ENCODE measurements around the gene SPPL3. TPM values are rescaled to one million over a fixed set of nuclear protein-coding genes. Genes with fewer than 3 reads are reported as not detected.
"Not testable (repeated sequence)": the region's sequence is repeated elsewhere in the genome, so short reads cannot be mapped to it uniquely, and the experiment has no call there.

SPPL3 gene
- polyA plus RNA-seq, 12 donors, result 21.9 to 72.7 (median 58.4) TPM; not detected in 1

DNA sequence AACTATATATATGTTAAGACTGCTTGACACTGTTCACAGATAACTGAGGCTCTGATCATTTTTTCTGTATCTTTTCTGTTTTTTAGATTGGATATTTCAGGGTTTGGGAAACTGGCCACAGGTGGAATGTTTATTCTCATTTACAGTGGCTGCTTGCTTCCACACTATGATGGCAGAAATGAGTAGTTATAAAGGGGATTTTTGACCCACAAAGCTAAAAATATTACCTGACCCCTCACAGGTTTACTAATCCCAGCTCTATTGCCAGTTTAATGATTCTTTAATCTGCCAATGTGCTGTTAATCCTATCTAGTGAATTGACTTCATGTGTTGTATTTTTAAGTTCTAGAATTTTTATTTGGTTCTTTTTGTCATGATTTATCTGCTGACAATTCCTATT lies 148.9 kb downstream of the SPPL3 start:
- no peak for DNase-seq

DNA sequence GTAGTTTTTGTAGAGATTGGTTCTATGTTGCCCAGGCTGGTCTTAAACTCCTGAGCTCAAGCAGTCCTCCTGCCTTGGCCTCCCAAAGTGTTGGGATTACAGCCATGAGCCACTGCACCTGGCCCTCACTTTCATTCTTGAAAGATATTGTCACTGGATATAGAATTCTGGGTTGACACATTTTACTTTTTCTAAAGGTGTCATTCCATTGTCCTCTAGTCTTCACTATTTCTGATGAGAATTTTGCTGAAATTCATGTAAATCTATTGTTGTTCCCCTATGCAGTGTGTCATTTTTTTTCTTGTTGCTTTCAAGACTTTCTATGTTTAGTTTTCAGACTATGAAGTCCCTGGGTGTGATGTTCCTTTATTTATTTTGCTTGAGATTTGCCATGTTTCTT lies 149.4 kb downstream of the SPPL3 start:
- DNase-seq, result no peak

DNA sequence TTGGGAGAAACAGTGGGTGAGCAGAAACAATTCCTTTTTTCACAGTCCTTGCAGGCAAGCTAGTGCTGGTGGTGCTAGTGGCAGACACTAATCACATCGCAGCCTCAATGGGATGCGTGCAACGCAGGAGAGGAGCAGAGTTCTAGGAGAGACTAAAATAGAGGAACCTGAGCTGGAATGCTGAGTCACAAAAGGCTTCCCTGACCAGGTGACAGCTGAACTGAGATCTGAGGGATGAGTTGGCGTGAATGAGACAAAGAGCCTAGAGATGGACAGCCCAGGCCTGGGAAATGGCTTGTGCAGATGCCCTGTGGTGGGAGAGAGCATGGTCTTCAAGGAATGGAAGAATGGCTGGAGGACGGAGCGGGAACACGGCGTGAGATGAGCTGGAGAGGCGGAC lies 152.8 kb downstream of the SPPL3 start:
- no peak for DNase-seq

DNA sequence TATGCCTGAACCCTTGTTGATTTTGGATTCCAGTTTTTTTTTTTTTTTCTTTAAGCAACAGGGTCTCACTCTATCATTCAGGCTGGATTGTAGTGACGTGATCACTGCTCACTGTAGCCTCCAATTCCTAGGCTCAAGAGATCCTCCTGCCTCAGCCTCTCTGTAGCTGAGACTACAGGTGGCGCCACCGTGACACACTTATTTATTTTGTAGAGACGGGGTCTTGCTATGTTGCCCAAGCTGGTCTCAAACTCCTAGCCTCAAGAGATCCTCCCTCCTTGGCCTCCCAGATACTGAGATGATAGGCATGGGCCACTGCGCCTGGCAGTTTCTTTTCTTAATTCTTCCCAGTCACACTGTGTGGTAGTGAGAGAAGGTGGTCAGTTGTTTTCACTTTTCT lies 153.4 kb downstream of the SPPL3 start:
- no peak for DNase-seq

DNA sequence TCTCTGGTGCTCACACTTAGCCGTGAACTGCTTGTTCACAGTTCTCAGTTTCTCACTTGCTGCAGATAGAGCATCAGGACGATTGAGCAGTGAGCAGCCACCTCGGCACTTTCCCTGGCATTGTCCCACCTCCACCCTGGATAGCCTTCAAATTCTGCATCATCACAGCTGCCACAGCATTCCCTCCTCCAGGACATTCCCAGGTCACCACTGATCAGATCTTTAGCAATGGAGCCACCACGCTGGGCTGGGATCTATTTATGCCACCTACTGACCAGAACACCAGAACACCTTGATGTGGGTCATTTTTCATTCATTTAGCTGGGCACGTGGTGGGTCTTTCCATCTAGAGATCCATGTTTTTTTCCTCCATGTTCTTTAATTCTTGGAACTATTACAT lies 154.9 kb downstream of the SPPL3 start:
- DNase-seq, result no peak

DNA sequence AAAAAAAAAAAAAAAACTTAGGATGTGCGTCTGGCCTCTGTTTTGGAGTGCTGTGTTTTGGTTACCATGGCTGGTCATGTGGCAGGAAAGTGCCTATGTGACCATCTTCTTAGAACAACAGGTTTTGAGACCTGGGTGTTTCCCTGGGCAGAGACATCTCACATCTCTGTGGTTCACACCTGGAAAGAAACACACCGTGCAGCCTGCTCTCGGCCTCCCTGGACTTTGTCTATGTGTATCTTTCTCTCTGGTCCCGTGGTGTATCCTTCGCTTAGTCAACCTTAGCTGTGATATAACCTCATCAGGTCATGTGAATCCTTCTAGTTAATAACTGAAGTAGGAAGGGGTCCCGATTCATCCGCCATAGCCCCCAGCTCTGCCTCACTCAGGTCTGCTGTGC lies 155.9 kb downstream of the SPPL3 start:
- DNase-seq, result no peak

DNA sequence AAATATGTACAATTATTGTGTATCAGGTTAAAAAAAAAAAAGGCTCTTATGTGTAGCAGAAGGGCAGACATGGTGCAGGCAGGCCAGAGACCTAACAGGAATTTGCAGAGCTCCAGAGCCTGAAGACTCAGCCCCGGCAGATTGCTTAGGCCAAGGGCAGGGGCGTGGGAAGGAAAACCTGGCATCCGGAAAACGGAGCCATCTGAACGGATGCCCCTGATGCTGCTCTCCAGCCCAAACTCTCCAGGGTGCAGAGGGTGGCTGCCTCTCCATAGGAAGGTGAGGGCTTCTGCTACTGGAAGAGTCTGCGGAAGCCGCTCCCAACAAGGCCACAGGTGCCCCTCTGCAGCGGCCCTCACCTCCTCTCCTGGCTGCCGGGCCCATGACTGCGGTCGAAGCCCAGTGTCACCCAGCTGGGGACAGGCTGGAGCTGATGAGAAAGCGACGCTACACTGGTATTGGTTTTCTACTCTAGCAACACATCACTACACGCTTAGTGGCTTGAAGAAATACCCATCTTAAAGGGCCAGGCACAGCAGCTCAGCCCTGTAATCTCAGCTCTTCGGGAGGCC lies 159.2 kb downstream of the SPPL3 start:
- DNase-seq, result no peak

DNA sequence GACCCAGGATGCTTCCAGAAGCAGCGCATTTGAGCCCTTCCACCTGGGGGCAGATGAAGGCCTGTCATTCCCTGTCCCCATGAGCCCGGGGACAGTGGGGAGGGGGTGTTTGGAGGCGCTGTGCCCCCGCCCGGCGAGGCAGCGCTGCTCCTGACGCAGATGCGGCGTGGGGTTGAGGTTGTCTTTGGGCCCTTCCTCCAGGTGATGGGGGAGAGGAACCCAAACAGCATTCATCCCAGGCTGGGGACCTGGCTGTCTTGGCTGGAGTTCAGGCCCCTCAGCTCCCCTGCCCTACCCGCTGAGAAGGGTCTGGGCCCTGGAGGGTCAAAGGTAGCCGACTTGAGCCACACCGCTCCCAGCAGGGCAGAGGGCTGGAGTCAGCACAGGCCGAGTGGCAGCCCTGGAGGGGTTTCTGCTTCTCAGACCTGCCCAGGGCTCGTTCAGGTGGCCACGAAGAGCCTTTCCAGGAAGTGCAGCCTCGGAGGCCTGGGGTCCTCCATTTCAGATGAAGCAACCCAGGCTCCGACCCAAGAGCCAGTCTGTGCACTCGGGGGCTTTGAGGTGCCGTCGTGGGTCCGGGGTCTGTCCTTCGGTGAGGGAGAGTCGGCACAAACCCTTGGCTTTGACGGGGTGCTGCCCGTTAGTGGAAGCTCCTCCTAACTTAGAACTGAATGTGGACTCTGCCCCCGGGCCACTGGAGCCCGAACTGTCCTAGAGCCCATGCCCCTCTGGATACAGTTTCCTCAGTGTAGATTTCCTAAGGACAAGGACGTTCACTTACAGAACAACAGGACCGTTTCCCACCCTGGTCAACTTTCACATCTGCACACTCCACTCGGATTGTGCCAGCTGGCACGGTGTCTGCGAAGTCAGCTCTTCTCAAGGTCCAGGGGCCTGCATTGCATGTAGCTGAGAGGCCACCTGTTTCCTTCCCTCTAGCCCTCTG lies 162.4 kb downstream of the SPPL3 start:
- DNase-seq, result peak; percentile 81

DNA sequence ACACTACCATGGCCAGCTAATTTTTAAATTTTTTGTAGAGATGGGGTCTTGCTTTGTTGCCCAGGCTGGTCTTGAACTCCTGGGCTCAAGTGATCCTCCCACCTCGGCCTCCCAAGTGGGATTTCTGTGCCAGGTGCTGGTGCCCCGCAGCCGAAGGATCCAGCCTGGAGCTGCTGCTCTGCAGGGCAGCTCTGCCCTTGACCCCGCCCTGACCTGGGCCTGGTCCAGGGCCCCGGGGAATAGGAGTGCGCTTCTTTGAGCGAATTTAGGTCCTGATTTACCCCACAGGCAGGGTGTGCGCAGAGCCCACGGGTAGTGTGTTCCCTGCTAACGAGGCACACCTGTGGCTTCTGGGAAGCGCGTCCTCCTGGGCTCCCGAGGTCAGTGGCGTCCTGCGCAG lies 163.3 kb downstream of the SPPL3 start:
- DNase-seq, result no peak

DNA sequence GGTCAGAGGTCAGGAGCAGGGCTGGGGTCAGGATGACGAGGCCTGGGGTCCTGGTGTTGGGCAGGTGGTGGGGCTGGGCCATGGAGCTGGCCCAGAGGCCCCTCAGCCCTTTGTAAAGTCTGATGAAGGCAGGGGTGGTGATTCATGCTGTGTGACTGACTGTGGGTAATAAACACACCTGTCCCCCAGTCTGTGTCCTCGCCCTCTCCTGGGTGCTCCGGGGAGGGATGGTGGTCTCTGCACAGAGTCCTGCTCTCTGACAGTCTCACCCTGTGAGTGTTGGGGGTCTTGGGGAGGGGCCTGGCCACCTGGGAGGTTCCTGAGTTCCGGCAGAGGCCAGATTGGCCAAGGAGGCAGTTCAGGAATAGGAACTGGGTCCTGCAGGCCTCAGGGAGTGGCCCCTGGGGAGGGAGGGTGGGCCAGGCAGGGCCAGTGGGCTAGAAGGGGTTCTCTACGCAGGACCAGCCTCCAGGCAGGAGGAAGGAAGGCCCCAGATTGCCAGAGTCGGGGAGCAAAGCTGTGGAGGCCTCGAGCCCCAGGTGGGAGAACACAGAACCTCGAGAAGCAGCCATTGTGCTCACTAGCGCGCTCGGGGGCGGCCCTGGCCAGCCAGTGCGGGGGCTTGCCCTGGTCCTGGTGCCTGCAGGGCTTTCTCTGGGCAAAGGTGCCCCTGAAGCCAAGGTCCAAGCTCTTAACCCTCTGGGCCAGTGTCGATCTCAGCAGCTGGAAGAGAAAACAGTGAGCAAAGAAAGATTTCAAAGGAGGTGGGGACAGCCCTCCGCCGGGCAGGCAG lies 164.1 kb downstream of the SPPL3 start:
- DNase-seq, result no peak

DNA sequence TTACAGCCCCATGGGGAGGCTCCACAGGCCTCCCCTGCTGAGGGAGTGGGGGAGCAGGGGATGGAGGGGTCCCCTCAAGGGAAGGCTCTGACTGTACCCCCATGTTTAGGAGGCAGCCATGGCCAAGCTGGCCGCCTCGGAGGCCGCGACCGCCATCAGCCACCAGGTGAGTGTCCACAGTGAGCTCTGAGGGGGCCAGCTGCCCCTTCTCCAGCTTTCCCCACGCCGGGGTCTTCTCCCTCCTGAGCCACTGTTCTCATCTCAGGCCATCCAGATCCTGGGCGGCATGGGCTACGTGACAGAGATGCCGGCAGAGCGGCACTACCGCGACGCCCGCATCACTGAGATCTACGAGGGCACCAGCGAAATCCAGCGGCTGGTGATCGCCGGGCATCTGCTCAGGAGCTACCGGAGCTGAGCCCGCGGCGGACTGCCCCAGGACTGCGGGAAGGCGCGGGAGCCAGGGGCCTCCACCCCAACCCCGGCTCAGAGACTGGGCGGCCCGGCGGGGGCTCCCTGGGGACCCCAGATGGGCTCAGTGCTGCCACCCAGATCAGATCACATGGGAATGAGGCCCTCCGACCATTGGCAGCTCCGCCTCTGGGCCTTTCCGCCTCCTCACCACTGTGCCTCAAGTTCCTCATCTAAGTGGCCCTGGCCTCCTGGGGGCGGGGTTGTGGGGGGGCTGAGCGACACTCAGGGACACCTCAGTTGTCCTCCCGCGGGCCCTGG lies 165.0 kb downstream of the SPPL3 start:
- no peak for DNase-seq

DNA sequence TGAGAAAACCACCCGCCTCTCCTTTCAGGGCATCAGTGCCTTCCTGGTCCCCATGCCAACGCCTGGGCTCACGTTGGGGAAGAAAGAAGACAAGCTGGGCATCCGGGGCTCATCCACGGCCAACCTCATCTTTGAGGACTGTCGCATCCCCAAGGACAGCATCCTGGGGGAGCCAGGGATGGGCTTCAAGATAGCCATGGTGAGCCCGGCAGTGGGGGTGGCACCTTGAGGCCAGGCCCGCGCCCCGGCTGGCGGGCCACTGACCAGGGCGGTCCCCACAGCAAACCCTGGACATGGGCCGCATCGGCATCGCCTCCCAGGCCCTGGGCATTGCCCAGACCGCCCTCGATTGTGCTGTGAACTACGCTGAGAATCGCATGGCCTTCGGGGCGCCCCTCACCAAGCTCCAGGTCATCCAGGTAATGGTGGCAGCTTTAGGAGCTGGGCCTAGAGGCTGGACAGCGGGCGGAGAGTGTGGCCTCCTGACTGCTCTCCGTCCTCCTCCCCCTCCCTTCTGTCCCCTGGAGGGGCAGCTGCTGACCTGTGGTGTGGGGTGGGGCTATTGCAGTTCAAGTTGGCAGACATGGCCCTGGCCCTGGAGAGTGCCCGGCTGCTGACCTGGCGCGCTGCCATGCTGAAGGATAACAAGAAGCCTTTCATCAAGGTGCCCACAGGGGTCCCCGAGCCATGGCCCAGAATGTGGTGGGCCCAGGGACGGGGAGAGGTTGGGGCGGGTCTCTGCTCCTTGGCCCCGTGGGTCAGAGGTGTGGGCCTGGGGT lies 165.7 kb downstream of the SPPL3 start:
- DNase-seq, result no peak

DNA sequence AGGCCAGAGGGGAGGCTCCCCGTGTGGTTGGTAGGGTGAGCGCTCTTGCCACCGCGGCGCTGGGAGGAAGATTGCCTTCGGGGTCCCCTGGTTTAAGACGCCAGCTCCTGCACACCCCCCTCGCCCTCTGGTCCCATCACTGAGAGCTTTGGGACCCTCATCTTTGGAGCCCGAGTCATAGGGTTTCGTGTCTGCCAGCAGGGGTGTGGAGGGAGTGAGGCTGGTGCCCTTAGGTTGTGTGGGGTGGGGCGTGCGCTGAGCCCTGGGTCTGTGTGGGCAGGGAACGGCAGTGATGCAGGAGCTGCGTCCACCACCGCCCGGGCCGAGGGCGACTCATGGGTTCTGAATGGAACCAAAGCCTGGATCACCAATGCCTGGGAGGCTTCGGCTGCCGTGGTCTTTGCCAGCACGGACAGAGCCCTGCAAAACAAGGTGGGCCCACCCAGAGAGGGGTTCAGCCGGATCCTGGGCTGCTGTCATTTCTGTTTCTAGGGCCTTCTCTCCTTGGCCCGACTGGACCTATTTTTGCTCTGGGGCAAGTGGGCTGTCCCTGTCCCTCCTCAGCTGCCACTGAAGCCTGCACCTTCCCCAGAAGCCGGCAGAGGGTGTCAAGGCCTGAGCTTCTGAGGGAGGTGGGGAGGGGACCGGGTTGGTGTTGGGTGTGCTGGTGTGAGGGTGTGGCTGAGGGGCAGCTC lies 166.5 kb downstream of the SPPL3 start:
- DNase-seq, result no peak

DNA sequence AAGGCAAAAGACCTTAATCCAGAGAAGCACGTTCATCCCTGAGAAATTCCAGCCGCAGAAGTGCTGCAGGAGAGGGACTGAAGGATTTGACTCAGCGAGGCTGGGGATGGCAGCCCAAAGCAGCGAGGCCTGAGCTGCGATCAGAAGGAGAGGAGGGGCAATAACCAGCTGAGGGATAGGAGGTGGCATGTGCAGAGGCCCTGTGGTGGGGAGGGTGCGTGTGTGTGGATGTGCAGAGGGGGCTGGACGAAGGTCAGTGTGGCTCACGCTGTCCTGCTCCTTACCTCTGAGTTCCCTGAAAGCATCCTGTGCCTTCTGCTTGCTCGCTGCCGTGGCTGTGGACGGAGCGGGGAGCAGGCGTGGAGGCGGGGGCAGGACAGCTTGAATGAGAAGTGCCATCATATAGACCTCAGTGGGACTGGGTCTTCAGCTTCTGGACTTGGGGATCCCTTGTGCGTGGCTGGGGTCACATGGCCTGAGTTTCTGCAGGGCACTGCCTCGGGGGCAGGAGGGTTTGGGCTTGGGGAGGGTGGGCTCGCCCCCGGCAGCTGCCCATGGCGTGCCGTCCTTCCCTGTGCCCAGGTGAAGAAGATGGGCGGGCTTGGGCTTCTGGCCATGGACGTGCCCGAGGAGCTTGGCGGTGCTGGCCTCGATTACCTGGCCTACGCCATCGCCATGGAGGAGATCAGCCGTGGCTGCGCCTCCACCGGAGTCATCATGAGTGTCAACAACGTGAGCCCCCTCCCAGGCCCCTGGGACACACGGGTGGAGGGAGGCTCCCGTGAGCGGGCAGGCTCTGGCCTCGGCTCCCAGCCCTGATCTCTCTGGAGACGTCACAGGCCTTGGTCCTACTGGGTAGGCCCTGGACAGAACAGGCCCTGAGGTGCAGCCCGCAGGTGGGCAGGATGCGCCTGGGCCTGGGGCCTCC lies 167.5 kb downstream of the SPPL3 start:
- no peak for DNase-seq

DNA sequence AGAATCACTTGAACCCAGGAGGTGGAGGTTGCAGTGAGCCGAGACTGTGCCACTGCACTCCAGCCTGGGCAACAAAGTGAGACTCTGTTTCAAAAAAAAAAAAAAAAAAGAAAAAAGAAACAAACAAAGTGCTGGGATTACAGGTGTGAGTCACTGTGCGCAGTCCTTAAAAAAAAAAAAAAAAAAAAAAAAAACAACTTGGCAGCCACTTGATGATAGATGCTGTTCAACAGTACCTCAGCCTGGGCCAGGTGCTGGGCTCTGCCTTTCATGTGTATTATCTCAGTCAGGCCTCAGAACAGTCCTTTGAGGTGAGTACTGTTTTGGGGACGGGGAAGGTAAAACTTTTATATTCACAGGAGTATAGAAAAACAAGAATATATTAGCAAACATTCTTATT lies 169.0 kb downstream of the SPPL3 start:
- no peak for DNase-seq

DNA sequence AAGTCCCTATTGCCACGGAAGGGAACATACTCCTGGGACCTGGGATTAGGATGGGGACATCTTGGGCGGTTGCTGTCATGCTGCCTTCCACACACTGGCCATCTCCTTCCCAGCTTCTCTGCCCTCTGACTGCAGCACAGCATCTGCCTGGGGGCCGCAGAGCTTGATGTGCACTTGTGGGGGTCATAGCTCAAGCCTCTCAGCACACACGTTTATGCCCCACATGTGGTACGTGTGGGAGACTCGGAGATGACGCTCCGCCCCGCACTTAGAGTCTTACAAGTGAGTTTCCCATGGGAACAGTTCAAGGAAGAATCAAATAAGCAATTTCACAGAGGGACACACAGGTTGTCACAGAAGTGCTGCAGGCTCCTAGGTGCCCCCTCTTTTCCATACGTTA lies 169.9 kb downstream of the SPPL3 start:
- DNase-seq, result no peak

DNA sequence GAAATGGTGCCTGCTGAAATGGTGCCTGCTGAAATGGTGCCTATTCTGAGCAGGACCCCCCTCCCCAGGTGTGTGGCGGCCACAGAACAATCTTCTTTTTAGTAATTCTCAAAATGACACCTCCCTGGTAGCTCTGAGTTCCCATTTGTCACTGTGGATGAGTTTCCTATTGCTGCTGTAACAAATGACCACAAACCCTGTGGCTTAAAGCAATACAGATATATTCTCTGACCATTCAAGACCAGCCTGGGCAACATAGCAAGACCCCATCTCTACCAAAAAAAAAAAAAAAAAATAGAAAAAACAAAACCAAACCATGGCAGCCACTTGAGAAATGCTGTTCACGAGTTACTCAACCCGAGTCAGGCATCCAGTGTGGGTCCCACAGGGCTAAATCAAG lies 170.6 kb downstream of the SPPL3 start:
- DNase-seq, result no peak

DNA sequence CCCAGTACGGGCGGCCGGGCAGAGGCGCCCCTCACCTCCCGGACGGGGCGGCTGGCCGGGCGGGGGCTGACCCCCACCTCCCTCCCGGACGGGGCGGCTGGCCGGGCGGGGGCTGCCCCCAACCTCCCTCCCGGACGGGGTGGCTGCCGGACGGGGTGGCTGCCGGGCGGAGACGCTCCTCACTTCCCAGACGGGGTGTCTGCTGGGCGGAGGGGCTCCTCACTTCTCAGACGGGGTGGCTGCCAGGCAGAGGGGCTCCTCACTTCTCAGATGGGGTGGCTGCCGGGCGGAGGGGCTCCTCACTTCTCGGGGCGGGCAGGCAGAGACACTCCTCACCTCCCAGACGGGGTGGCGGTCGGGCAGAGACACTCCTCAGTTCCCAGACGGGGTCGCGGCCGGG lies 172.0 kb downstream of the SPPL3 start:
- DNase-seq, result not testable (repeated sequence)

DNA sequence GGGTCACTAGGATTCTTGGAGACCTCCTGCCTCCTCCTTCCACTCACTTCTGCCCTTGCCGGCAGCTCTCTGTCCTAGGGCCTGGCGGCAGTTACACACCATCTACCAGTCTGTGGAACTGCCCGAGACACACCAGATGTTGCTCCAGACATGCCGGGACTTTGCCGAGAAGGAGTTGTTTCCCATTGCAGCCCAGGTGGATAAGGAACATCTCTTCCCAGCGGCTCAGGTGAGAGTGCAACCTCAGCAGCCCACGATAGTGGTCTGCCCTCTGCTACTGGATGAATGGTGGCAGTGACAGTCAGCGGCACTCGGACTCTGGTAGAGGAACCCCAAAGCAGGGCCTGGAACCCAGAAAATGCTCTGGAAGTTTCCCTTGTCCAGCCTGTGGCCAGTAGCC lies 177.2 kb downstream of the SPPL3 start:
- DNase-seq, result no peak

DNA sequence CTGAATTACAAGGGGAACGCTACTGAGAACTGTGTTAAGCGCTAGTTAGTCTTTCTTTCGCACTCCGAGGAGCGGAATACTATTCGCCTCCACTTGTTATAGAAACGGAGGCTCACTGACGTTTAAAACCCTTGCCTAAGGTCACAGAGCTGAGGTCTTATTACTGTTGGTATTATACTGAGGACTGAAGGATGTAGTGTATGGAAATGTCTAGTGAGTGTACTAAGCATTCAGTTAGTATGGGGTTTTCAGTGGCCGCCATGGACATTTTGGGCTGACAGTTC lies 177.7 kb downstream of the SPPL3 start:
- no peak for DNase-seq
